Pons (tissue), 1 donor: Measurements from ENCODE around the gene TAAR9.
"Not testable (repeated sequence)": the region's sequence is repeated elsewhere in the genome, so short reads cannot be mapped to it uniquely, and the experiment has no call there.

Source experiments
- DNase-seq: peaks from one replicate; pipeline ENCODE4 v3.0.0-alpha.2; 2016; ENCODE audit warnings: low spot score

Gene TAAR9

DNA sequence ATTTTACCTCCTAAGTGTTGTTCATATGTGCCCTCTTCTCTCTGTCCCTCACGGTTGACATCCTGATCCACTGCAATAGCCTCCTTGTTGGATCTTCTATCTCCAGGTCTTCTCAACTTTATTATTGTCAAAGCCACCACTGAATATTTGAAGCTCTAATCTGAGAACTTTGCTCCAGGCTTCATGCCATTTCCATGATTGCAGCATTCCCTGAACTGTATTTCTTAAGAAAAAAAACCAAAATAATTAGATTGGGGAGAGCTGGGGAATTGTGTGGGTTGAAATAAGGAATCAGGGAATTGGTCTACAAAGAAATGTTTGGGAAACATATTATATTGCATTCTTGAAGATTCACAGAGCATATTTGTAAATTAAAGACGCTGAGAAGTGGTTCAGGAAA lies 22.7 kb upstream of the TAAR9 start:
- no peak for DNase-seq

DNA sequence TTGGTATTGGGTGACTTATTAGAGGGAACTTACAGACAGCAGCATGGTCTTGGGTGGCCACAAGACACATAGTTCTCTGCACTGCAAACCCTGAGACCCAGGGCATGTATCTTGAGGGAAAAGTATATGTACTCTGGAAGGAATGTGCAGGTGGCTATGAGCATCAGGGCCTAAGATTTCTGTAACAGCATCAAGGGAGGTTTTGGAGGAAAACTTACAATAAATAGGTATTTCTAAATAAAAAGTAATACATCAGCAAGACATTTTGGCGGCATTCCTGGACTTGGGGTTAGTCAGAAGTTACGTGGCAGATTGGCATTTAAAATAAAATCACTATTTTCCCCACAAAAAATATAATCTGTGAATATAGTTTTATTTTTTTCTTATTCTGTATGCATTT lies 17.1 kb upstream of the TAAR9 start:
- no peak for DNase-seq

DNA sequence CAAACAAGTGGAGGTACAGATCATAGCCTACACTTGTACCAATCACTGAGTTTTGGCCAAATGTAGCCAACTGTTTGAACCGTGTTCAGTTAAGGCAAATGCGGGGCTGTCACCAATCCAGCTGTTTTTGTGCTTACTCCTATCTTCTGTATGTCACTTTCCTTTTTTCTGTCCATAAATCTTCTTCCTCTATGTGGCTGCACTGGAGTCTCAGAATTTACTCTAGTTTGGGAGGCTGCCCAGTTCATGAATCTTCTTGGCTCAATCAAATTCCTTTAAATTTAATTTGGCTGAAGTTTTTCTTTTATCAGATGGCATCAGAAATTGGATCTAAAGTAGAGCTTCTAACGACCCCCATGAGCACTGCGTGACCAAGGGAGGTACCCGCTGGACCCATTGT lies 13.4 kb upstream of the TAAR9 start:
- no peak for DNase-seq

DNA sequence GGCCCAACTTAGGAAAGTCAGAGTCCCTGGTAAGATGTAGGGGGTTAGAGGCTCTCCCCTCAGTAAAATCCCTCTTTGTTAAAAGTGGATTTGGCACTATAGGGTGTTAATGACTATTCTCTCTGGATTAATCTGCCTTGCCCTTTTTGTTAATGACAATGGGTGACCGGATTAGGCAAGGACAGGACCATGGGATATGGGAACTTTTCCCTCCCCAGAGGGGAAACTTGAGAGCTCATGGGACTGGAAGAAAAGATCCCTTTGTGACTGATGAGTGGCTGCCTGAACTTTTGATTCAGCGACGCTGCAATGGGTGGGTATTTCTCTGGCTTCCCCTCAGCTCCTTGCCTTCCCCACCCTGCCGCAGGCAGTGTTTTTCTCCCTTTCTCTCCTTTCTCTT lies 12.2 kb upstream of the TAAR9 start:
- DNase-seq: no peak

DNA sequence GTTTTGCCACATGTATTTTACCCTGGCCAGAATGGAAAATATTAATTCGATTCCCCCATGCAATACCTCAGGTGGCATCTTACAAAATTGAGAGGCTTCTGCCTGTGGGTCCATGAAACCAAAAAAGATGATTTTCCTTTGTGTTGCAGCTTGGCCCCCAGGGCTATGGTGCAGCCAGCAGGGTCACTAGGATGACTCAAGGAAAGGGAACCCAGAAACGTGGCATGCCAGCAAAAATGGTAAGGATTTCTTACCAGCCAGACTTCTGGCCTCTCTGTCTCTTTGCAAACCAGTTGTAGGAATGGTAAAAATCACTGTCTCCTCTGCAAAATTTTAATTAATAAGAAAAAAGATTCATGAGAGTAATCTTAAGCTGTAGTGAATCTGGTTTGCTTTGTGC lies 11.6 kb upstream of the TAAR9 start:
- DNase-seq: no peak

DNA sequence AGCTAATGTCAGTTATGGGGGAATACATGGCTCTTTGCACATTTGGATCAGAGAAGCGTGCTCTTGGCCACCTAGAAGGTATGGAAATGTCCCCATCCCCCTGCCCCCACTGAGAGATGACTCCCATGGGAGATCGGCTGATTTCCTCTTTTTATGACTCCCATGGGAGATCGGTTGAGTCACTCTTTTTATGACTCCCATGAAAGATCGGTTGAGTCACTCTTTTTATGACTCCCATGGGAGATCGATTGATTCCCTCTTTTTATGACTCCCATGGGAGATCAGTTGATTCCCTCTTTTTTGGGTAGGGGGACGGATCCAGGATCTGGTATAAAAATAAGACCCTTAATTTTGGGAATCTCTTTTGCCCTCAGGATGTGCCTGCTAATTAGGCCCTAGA lies 10.3 kb upstream of the TAAR9 start:
- DNase-seq: no peak

DNA sequence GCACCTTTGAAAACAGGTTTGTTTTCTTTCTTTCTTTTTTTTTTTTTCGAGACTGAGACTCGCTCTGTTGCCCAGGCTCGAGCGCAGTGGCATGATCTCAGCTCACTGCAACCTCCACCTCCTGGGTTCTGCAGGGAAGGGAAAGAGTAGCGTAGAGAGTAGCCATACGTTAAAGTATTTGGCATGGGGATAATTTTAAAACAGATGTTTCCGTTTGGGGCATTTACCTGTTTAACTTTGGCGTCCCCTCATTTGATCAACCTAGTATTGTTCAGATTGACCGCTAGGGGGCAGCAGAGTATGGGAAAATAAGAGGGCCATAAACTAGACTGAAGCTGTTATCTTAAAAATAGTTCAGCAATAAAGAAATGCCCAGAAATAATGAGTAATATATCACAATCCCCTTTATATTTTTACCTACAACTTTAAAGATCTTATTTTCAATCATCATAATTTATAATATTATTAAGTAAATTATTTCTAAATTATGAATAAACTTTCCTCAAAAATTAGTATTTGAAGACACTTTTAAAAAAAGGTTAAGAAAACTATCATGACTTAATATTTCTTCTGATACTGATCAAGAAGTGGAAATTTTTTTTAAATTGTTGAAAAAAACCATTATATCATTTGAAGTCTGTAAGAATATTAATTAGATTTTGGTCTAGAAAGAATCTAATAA lies 7.6 kb upstream of the TAAR9 start:
- peak; percentile 81 for DNase-seq

DNA sequence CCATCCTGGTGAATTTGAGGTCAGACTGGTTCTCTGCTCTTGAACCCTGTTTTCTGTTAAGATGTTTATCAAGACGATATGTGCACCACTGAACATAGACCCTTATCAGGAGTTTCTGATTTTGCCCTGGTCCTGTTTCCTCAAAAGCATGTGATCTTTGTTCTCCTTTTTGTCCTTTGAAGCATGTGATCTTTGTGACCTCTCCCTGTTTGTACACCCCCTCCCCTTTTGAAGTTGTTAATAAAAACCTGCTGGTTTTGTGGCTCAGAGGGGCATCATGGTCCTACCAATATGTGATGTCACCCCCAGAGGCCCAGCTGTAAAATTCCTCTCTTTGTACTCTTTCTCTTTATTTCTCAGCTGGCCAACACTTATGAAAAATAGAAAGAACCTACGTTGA lies 3.5 kb upstream of the TAAR9 start:
- not testable (repeated sequence) for DNase-seq

DNA sequence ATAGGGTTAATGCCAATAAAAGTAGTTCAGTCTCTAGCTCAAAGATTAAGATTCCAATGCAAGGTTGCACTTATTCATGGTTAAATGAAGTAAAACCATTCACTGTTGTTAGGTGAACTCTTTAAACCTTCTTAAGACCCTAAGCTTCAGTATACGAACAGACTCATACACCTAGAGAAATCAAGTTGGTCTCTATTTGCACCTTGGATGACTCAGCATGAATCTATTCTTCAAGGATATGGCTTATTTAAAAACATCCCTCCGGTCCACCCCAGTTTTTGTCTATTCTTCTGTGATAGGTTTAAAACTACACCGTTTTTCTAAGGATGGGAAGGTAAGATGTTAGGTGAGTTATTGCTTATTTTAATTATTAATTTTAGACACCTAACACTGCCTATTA lies 932 bp upstream of the TAAR9 start:
- no peak for DNase-seq

DNA sequence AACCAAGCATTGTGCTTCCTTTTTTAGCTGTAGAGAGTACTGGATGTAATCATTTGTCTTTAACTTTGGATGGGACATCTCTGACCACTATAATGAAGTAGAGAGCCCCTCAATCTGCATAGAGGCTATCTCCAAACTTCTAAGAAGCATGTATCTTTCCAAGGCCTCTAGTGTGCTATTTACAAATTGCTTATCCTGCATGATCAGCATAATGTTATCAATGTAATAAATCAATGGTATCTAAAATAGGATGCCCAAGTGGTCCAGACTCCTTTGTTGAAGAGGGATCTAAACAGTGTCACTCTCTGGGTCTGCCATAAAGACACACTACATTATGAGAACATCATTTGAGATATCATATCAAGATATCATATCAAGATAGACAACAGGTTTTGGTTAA lies 6.7 kb downstream of the TAAR9 start:
- DNase-seq: no peak

DNA sequence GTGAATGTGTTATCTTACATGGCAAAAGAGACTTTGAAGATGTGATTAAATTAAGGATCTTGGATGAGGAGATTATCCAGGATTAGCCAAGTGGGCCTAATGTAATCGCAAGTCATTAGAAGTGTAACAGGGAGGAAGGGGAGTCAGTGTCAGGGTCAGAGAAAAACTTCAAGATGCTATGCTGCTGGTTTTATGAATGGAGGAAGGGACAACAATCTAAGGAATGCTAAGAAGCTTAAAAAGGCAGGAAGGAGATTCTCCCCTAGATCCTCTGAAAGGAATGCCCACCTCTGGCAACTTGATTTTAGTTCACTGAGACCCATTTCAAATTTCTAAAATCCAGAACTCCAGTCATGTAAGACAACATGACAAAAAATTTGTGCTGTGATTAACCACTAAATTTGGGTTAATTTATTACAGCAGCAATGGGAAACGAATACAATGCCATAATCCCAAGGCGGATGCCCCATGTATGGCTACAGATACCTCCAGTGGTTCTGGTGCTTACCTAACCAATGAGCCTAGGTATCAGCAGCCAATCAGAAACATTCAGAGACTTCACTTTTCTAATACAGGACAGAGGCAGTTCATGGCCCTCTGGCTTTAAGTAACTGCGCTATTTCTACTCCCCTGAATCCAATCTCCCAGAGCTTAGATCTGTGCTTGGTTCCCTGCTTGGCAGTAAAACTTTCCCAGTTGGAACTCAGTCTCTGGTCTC lies 10.8 kb downstream of the TAAR9 start:
- no peak for DNase-seq

DNA sequence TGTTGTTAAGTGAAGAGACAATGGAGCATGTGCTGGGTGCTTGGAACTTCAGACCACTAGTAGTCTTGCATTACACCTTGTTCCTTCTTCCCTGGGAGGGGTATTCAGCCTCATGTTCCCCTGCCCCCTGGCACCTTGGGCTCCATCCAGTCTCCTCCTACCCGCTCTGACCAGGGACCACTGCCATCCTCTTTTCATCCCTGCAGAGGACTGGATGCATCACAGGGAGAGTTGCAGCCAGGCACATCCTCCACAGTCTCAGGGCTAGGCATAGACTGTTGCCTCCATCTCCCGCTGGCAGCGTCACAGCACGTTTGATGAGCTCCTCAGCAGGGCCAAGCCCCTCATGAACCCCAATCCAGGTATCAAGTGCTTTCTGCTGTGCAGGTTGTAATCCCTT lies 13.1 kb downstream of the TAAR9 start:
- no peak for DNase-seq

DNA sequence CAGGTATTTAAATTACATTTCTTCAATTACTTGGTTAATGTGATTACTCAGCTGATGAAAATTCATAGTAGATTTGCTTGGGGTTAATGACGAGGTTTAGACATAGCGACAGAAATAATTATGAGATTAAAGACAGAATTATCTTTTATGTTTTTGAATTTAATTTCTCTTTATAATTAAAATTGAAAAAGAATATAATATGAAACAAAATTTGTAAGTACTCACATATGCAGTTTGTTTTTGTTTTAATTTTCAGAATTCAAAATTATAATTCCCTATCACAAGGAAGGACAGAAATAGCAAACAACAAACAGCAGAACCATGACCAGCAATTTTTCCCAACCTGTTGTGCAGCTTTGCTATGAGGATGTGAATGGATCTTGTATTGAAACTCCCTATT lies 14.3 kb downstream of the TAAR9 start, which contains the start of gene TAAR8:
Gene TAAR8 (plus strand): TSS at position 301 of the 400 bp plus-strand sequence. CDS start 21 bp downstream, at position 322.
- DNase-seq: no peak

DNA sequence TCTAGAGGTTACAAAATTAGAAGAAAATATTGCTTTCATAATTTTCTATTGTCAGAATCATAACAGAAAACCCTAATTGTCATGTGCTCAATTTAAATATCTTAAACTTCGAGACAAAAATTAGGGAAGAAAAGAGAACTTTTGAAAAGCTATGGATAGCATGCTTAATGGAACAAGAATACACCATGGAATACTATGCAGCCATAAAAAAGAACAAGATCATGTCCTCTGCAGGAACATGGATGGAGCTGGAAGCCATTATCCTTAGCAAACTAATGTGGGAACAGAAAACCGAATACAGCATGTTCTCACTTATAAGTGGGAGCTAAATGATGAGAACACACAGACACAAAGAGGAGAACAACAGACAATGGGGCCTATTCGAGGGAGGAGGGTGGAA lies 22.0 kb downstream of the TAAR9 start:
- not testable (repeated sequence) for DNase-seq

DNA sequence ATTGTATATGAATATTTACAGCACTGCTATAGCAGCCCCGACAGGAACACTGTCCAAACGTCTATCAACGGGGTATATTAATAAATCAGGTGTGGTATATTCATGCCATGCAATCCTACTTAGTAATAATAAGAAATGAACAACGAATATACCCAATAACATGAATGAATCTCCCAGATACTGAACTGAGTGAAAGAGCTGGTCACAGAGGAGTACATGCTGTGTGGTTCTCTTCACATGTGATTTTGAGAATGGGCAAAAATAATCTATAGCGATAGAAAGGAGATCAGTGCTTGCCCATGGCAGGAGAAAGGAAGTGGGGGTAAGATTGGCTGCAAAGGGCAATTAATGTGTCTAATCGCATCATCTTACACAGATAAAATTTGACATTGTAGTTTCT lies 28.3 kb downstream of the TAAR9 start:
- no peak for DNase-seq

DNA sequence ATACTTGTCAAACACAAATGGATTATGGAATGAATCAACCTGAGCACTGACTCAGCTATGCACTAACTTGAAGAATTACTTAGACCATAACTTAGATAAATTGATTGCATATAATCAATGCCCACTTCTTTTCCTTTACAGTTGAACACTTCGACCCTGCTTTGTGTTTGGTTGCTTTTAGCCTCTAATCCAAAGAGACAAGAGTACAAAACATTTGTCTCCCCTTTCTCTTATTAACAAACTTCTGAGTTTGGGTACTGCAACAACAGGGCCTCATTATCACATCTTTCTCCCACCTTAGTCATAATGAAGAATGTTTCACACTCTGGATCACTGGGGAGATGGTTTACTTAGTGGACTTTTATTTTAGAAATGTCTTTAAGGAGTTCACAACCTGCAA lies 29.5 kb downstream of the TAAR9 start:
- no peak for DNase-seq

DNA sequence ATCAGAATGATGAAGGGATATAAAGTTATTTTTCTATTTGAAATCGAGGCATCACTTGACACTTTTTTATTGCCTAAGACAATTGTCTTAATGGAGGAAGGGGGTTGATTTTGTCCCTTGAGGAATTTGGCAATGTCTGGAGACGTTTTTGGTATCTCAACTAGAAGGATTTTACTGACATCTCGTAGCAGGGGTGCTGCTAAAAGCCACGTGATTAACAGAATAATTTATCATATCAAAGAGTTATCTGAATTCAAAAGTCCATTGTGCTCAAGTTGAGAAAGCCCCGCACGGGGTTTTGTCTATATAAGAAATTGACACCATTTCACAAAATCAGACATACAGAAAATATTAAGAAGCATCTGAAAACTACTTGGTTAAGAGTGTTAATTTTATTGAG lies 30.5 kb downstream of the TAAR9 start:
- DNase-seq: no peak

DNA sequence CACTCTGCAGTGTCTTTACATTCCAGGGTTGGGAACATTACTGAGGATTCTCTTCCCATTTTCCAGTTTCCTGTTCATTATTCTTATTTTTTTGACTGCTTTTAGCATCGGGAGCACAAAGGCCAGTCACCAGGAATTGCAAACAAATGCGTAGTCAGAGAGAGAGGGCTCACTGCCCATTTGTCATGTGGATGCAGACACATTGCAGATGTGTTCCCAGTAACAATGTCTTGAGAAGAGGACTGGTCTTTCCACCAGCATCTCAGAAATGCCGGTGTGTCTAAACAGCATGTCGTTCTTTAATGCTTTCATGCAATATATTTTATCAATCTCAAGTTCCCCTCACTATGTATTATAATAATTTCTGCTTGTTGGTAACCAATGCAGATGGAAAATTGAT lies 31.1 kb downstream of the TAAR9 start:
- peak; percentile 95 for DNase-seq

DNA sequence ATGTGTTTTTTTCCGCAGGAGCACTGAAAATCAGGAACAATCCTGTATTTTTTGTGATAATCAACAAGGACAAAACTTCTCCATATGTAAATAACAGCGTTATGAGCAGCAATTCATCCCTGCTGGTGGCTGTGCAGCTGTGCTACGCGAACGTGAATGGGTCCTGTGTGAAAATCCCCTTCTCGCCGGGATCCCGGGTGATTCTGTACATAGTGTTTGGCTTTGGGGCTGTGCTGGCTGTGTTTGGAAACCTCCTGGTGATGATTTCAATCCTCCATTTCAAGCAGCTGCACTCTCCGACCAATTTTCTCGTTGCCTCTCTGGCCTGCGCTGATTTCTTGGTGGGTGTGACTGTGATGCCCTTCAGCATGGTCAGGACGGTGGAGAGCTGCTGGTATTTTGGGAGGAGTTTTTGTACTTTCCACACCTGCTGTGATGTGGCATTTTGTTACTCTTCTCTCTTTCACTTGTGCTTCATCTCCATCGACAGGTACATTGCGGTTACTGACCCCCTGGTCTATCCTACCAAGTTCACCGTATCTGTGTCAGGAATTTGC lies 32.2 kb downstream of the TAAR9 start, which contains the start of gene TAAR6:
Gene TAAR6 (plus strand): TSS at position 102 of the 557 bp plus-strand sequence. CDS start 0 bp downstream, at position 102.
- peak; percentile 74 for DNase-seq

DNA sequence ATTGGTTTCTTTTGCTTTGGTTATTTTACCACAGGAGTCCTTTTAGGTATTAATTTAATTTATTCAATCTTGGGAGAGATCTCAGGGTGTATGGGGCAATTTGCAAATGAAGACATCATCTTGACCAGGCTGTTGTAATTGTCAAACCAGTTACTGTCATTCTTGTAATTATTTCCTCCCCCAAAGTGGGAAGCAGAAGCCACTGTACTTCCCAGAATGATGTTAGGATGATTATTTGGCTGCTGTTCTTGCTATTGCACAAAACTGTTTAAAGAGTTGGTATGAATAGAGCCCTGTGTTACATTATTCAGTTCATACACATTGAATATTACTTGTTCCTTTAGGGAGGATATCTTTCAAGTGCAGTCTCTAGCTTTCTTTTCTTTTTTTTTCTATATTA lies 33.7 kb downstream of the TAAR9 start:
- no peak for DNase-seq

DNA sequence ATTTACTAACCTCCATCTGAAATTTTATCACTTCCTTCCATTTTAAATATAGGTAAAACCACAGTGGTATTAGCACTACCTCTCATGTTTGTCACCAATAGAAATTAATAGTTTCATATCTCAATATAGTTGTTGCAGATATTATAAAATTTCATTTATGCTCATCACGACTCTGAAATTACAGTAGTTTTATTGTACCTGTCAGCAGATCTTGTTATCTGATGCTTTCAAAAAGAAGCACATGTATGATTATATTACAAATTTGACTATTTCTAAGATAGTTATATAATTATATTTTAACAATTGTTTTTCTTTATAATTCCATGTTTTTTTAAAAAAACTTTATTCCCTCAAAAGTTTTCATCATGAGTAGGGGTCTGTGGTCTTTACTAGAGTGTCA lies 46.6 kb downstream of the TAAR9 start:
- DNase-seq: no peak

DNA sequence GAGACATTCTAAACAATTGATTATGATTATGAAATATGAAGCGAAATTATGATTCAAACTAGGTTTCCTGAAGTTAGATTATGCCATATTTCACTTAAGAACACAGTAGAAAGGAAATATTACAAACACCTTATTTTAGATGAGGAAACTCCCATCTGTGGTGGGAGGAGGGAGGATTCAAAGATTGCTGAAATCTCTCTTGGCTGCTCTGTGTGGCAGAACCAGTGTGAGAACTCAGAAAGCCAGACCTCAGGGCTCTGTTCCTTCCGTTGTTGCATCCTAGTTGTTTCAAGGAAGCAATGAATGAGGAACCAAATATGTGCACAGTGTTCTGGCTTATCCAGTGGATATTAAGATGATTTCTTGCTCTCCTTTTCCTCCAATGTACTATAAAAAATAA lies 49.3 kb downstream of the TAAR9 start:
- no peak for DNase-seq
